ENCODE measurements around the gene METTL1.
"Not testable (repeated sequence)": the region's sequence is repeated elsewhere in the genome, so short reads cannot be mapped to it uniquely, and the experiment has no call there.

METTL1 gene

GRCh38 chr12:57775563-57776246, 3.8 kb upstream of the METTL1 start:
- Histone ChIP-seq H3K36me3 (ENCODE audit: insufficient read depth, low read length) (no peaks in the 10 kb centered on the region), H3K9me2 (replicated peaks; ENCODE audit: low read depth, low read length) (no peaks in the 10 kb centered on the region), H3K4me2 (ENCODE audit: low read depth, low read length, poor library complexity, severe bottlenecking) (no peak overlapping the region), H2AFZ (ENCODE audit: low read length) (no peak overlapping the region), H3F3A (ENCODE audit: low read depth) (no peaks in the 10 kb centered on the region), H3K4me1 (ENCODE audit: insufficient read depth, low read length, poor library complexity, severe bottlenecking) (peaks cover 10% of the 10 kb centered on the region), H3K79me2 (ENCODE audit: insufficient read depth, low read length) (peaks cover 13% of the 10 kb centered on the region), H3K9ac (ENCODE audit: low read depth, low read length, poor library complexity, severe bottlenecking) (no peak overlapping the region), H3K27me3 (ENCODE audit: insufficient read depth, low read length, poor library complexity, severe bottlenecking) (no peaks in the 10 kb centered on the region), H3K4me3 (ENCODE audit: low read length, poor library complexity, severe bottlenecking) (no peak overlapping the region), H4K20me1 (ENCODE audit: insufficient read depth, low read length, poor library complexity, severe bottlenecking) (no peaks in the 10 kb centered on the region), H3K9me3 (ENCODE audit: insufficient read depth, low read depth, low read length) (no peaks in the 10 kb centered on the region)
- no peak for TF ChIP-seq EZH2phosphoT487 (IDR thresholded peaks at IDR 0.05; ENCODE audit: borderline replicate concordance)
- TF ChIP-seq, protein P1, sequence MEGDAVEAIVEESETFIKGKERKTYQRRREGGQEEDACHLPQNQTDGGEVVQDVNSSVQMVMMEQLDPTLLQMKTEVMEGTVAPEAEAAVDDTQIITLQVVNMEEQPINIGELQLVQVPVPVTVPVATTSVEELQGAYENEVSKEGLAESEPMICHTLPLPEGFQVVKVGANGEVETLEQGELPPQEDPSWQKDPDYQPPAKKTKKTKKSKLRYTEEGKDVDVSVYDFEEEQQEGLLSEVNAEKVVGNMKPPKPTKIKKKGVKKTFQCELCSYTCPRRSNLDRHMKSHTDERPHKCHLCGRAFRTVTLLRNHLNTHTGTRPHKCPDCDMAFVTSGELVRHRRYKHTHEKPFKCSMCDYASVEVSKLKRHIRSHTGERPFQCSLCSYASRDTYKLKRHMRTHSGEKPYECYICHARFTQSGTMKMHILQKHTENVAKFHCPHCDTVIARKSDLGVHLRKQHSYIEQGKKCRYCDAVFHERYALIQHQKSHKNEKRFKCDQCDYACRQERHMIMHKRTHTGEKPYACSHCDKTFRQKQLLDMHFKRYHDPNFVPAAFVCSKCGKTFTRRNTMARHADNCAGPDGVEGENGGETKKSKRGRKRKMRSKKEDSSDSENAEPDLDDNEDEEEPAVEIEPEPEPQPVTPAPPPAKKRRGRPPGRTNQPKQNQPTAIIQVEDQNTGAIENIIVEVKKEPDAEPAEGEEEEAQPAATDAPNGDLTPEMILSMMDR (conservative IDR thresholded peaks at IDR 0.05; ENCODE audit: low read length): peak; percentile 51

- Histone ChIP-seq H4K20me1 (ENCODE audit: insufficient read depth, low read length, poor library complexity, severe bottlenecking) (no peaks in the 10 kb centered on the region), H3K9ac (ENCODE audit: low read depth, low read length, poor library complexity, severe bottlenecking) (no peak overlapping the region), H3K9me2 (replicated peaks; ENCODE audit: low read depth, low read length) (no peaks in the 10 kb centered on the region), H3K4me1 (ENCODE audit: insufficient read depth, low read length, poor library complexity, severe bottlenecking) (peaks cover 11% of the 10 kb centered on the region), H3K36me3 (ENCODE audit: insufficient read depth, low read length) (no peaks in the 10 kb centered on the region), H3K9me3 (ENCODE audit: insufficient read depth, low read depth, low read length) (no peaks in the 10 kb centered on the region), H3K4me2 (ENCODE audit: low read depth, low read length, poor library complexity, severe bottlenecking) (no peak overlapping the region), H2AFZ (ENCODE audit: low read length) (no peak overlapping the region), H3K4me3 (ENCODE audit: low read length, poor library complexity, severe bottlenecking) (no peak overlapping the region), H3K79me2 (ENCODE audit: insufficient read depth, low read length) (peaks cover 17% of the 10 kb centered on the region), H3K27me3 (ENCODE audit: insufficient read depth, low read length, poor library complexity, severe bottlenecking) (no peaks in the 10 kb centered on the region), H3F3A (ENCODE audit: low read depth) (no peaks in the 10 kb centered on the region)
- TF ChIP-seq, protein P1 (conservative IDR thresholded peaks at IDR 0.05; ENCODE audit: low read length): no peak
- no peak for TF ChIP-seq EZH2phosphoT487 (IDR thresholded peaks at IDR 0.05; ENCODE audit: borderline replicate concordance)
Observed at GRCh38 chr12:57775044-57775443, 3.1 kb upstream of the METTL1 start.

DNA sequence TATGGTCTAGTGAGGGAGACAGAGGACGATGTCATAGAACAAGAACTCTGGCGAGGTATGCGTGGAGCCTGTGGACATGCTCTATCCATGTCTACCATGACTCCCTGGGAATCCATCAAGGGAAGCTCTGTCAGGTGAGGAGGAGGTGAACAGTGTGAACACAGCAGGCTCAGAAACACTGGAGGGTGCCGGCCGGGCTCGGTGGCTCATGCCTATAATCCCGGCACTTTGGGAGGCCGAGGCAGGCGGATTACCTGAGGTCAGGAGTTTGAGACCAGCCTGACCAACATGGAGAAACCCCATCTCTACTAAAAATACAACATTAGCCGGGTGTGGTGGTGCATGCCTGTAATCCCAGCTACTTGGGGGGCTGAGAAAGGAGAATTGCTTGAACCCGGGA, 2.7 kb upstream of the METTL1 start:
- H3K36me3 ChIP-seq (ENCODE audit: insufficient read depth, low read length); H3K9me3 ChIP-seq (ENCODE audit: insufficient read depth, low read depth, low read length); H3K4me3 ChIP-seq (ENCODE audit: low read length, poor library complexity, severe bottlenecking); H3K9me2 ChIP-seq (replicated peaks; ENCODE audit: low read depth, low read length); H3F3A ChIP-seq (ENCODE audit: low read depth); H3K9ac ChIP-seq (ENCODE audit: low read depth, low read length, poor library complexity, severe bottlenecking); H2AFZ ChIP-seq (ENCODE audit: low read length); H3K4me2 ChIP-seq (ENCODE audit: low read depth, low read length, poor library complexity, severe bottlenecking); H3K27me3 ChIP-seq (ENCODE audit: insufficient read depth, low read length, poor library complexity, severe bottlenecking); H4K20me1 ChIP-seq (ENCODE audit: insufficient read depth, low read length, poor library complexity, severe bottlenecking): not testable (repeated sequence)
- Histone ChIP-seq H3K79me2 (ENCODE audit: insufficient read depth, low read length) (peaks cover 17% of the 10 kb centered on the region), H3K4me1 (ENCODE audit: insufficient read depth, low read length, poor library complexity, severe bottlenecking) (peaks cover 11% of the 10 kb centered on the region)

Data from Loucy (cell line).